ENCODE results near the gene CYP4F22.
"Not testable (repeated sequence)": the region's sequence is repeated elsewhere in the genome, so short reads cannot be mapped to it uniquely, and the experiment has no call there.

The CYP4F22 gene

DNA sequence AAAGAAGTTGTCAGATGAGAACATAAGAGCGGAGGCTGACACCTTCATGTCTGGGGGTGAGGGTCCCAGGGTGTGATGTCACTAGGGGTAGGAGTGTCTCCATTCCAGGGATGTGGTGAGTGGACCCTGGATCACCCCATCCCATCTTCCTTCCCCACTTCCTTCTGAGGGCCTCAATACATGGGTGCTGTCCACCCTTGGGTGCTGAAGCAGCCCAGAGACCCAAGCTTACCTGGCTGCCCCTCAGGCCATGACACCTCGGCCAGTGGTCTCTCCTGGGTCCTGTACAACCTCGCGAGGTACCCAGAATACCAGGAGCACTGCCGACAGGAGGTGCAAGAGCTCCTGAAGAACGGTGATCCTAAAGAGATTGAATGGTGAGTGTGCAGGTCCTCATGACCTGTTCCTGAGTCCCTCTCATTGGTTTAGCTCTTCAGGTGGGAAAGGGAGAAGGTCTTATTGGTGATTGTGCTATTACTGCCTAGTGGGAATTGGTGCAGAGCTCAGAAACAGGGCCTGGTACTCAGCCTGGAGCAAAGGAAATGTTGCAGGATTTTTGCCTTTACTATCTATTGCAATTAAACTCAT is 69.0 kb downstream of the CYP4F22 start:
- FAIRE-seq = no peak

DNA sequence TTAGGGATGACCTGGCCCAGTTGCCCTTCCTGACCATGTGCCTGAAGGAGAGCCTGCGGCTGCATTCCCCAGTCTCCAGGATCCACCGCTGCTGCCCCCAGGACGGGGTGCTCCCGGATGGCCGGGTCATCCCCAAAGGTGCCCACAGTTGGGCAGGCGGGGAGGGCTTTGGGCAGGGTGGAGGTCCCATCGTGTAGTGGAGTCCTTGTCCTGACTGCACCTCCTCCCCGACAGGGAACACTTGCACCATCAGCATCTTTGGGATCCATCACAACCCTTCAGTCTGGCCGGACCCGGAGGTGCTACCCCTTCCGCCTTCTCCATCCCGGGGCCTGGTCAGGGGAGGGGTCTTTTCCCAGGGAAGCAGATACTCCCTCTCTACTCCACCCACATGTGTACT is 75.0 kb downstream of the CYP4F22 start:
- no peak for FAIRE-seq

DNA sequence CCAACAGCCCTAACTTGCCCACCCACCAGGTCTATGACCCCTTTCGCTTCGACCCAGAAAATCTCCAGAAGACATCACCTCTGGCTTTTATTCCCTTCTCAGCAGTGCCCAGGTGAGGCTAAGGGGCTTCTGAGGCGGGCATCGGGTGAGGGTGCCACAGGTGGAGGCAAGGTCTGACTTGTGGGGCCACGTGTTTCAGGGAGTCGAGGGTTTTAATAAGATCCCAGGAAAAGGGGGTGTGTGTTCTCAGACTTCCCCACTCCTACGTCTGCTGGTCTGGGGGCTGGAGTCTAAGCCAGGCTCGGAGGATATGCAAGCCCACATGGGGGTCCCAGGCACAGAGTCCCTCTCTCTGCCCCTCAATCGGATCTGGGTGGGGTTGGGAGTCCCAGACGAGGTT is 75.8 kb downstream of the CYP4F22 start:
- FAIRE-seq = no peak

DNA sequence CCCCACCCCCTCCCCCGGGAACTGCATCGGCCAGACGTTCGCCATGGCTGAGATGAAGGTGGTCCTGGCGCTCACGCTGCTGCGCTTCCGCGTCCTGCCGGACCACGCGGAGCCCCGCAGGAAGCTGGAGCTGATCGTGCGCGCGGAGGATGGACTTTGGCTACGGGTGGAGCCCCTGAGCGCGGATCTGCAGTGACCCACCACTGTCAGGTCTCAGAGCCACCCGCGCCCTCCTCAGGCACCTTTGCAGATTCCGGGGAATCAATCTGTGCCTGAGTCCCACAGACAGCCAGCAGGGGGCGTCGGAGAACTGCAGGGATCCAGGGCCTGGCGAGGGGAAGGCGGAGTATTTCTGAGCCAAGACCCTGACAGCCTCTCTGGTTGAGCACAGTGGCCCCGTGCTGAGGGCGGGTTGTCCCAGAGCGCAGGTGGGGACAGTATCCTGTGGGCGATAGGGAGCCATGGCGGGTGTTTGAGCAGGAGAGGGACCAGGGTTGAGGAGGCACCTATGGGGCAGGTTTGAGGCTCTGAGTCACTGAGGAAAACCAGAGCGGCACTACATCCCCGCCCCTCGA is 76.3 kb downstream of the CYP4F22 start:
- FAIRE-seq = no peak

DNA sequence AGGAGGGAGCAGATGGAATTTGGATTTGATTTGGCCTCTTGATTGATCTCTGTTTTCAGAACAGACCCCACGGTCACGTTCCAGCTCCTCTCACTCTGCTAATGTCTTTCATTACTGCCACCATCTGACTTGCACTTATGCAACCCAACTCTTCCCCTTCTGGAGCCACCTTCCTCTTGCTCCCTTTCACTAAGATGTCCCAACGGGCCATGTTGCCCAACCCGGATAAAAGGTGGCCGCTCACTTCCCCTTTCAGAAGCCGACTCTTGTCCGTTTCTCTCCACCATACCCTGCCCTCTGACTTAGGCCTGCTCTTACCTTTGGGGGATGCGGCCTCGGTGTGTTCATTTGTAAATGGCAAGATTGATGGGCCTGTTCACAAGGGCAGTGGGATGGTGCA is 79.3 kb downstream of the CYP4F22 start:
- FAIRE-seq = no peak

DNA sequence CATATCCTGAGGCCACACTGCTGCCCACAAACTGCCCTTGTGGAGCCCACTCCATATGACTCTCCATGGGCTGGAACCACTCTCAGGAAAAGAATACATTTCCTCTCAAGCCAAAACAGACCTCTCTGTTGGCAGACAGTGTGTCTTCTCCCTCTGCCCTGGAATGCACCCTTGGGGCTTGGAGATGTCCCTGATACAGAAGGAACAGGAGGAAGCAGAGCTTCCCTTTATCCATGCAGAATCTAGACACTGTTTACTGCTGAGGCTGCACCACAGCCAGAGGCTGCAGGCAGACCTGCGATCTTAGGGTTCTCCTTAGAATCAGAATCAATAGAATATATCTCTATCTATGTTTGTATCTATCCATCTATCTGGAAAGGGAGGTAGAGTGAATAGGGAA is 79.9 kb downstream of the CYP4F22 start:
- no peak for FAIRE-seq

DNA sequence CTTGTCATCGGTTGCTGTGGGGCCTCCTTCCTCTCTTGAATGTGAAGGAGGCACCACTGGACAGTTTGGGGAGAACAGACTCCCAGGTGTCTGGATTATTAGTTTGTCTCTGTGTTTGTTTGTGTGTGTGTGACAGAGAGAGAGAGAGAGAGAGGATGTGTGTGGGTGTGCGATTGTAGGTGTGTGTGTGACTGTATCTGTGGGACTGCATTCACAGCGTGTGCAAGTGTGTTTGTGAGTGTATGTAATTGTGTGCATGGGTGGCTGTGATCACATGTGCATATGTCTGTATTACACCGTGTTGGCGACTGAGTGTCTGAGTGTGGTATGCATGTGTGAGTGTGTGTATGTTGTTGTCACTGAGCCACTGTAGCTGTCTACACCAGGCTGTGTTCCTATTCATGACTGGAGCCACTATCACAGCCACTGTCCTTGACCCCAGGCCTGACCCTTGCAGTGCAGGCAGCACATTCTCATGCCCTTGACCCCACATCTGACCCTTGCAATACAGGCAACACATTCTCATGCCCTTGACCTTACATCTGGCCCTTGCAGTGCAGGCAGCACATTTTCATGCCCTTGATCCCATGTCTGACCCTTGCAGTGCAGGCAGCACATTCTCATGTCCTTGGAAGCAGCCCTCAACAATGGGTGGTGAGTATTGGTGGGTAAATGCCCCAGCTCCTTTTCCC is 81.6 kb downstream of the CYP4F22 start:
- no peak for FAIRE-seq

DNA sequence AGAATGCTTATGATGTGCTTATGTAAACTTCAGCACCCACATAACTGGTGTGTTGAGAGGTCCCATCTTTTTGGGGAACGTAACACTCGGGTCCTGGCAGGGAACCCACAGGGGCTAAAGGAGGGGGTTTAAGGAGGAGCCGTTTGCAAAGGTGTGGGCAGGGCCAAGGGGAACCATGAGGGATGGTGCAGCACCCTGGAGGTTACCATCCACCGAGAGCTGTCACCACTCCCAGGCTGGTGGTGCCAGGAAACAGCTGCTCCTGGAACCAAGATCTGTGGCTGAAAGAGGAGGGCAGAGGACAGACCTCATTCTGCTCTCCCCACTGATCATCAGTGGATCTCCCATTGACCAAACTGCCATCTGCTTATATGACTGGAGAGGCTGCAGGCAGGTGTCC is 83.5 kb downstream of the CYP4F22 start:
- no peak for FAIRE-seq

DNA sequence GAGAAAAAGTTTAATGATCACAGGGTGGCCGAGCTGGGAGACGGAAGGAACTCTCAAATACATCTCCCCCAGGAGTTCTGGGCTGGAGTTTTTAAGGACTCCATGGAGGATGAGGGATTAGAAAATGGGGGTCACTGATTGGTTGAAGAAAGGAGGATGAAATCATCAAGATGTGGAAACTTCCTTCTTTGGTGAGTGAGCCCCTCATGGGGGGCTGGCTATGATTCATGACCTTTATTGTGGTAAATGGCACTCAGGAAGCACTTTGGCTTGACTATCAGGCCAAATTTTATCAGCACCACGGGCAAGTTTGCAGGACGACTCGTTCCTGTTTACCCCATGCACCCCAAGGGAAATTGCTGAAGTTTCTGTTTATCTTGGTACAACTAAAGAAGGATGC is 84.2 kb downstream of the CYP4F22 start:
- not testable (repeated sequence) for FAIRE-seq

DNA sequence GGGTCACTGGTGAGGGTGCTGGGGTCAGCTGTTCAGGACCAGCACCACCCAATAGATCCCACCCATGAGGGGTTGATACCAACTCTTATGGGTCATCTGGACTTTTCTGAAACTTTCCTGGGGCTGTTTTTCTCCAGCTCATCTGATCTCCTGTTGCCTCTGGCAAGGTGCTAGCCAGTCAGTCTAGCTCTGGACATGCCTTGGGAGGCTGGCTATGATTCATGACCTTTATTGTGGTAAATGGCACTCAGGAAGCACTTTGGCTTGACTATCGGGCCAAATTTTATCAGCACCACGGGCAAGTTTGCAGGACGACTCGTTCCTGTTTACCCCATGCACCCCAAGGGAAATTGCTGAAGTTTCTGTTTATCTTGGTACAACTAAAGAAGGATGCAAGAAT is 85.4 kb downstream of the CYP4F22 start:
- not testable (repeated sequence) for FAIRE-seq

DNA sequence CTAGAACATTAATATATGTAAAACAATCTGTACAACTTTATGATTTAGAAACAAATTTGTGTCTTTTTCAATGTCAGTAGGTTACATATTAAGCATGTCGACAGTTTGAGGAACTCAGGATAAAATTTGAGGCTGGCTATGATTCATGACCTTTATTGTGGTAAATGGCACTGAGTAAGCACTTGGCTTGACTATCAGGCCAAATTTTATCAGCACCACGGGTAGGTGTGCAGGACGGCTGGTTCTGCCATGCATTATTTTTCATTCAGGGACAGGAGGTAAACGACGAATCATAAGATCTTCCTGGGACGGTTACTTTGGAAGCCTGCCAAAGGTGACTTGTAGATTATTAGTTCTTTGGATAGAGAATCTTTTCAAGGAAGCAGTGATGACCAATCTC is 86.7 kb downstream of the CYP4F22 start:
- no peak for FAIRE-seq
